GF-D8 (cell line): ENCODE data around the gene OARD1.

ENCODE experiments used
- DNase-seq: peaks from one replicate; lab custom pipeline; 2025; lab: John Stamatoyannopoulos, UW

OARD1 gene

DNA sequence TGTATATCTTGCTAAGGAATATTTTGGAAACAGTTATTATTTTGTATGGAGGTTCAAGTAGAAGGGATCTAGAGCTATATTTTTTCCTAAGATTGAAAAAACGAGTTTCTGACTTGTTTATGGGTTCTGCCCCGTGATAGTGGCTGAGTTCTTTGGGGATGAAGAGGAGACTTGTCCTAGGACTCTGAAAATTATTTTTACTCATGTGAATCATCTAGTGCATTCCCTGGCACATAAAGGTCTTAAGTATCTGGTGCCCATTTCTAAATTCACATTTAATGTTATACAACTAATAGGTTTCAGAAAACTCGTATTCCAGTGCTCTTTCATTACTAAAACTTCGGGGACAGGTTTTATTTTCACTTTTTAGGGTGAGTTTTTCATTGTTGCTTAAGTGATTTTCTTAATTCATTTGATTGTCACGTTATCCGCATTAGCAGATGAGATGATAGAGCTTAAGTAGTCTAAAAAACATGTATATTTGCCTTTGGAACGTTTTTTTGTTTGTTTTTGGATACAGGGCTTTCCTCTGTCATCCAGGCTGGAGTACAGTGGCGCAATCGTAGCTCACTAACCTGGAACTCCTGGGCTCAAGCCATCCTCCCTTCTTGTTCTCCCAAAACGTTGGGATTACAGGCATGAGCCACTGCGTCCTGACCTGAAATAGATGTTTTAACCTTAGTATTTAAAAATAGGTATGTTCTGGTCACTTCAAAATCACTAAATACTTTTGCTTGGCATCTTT, 2.7 kb upstream of the OARD1 start:
- no peak for DNase-seq

DNA sequence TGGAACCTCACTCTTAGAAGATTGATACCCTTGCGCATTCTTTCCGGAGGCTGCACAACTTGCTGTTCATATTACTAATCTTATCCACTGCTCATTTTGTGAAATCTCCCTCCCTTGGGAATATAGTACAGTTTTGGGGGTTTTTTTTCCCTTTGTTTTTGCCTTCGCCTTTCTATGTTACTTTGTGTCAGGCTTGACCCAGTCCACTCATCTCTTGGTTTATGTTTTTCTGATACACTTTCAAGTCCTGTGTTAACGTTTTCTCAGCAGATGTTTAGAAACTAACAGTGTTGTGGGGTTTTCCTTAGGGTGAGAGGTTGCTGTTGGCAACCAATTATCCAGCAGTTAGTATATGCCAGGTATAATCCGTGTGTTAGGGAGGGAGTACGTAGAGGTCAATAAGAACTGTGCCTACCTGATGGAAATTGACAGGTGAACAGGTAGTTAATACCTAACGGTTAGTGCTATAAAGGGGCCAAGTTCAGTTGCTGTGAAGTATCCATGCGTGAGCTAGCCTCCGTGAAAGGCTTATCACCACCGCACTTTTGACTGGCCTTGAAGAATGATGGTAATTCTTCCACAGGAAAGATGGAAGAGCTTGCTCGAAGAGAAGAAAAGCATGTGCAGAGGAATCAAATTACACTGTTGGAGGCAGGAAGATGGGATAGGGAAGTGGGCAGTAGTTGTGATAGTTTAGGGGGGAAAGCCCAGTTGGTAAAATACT, 2.0 kb upstream of the OARD1 start:
- DNase-seq, result peak; percentile 20

DNA sequence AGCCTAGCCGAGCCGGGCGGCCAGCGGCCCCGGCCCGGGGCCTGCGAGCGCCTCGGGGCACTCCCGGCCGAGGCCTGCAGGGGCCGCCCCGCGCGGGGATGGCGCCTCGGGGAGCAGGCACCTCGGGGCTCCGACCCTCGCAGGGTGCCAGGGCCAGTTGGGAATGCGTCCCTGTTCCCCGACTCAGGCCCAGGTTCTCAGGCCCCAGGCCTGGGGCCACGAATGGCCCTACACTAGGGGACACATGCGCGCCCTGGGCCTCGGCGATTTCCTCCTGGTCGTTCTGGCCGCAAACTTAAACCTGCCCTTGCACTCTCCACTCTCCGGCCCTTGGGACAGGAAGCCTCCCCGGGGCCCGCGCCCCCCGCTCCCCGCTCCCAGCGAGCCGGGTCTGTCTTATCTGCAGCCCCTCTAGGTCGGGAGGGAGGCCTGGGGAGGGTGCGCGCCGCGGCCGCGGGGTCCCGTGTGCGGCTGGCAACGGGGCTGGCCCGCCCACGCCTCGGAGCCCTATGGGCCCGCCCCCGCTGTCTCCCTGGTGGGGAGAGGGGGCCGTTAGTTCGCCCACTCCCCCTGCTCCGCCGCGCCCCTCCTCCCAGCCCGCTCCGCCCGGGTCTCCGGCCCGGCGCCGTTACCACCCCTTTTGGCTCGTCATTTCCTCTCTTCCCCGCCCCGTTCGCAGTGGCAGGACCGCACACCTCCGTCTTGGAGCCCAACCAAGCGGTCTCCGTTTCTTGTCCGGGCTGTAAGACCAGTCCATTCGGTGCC, 1.2 kb upstream of the OARD1 start:
- peak; percentile 71 for DNase-seq

DNA sequence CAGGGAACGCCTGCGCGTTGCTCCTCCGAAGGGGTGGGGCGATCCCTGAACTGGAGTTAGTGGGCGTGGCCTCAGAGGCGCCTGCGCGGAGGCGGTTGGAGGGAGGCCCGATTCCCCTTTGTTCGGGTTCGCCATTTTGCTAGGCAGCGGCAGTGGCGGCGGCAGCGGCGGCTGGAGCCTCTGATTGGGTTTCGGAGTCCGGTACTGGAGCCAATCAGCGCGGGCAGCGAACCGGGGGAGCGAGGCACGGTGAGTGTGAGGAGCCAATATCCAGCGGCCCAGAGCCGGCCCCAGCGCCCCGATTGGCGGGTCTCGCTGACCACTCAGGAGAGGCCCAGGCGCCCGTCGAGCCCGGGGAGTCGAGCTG, 663 bp upstream of the OARD1 start, which contains the start of gene NFYA:
NFYA (plus strand) TSS at position 139 of the 367 bp plus-strand sequence. CDS start 6,116 bp downstream, outside the sequence.
- DNase-seq, result no peak

DNA sequence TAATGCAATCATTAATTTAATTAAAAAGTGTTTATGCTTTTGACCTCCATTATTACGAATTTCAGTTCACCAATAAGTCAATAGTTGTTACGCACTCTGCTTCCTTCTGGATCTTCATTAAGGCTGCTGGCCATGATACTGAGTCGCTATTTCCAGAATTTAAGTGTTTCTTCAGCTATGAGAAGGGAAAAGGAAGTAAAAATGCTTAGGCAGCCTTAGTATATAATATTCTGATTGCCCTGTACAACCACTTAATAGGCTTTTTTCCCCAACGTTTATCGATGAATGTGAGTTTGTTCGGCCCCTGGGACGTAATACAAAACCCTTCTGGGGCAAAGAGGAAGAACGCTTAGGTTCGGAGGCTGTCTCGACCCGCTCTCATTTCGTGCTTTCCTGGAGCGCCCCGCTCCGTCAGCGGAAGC, 644 bp downstream of the OARD1 start:
- DNase-seq, result no peak

DNA sequence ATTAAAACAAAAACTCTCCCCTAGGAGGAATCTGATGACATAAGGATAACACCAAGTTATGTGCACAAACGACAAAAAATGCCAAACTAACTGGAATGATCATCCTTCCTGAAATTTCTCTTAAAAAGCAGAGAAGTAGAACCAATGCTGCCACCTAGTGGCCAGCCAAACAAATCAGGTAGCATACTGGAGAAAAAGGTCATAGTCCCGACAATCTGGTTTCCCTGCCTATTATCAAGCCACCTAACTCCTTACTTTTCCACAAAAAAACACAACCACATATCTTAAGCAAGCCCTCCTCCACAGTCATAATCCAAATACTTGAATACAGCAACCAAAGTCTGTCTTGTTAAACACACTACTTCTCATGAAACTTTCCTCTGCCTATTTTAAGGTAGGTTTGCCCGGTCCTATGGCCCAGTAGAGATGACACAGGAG, 5.3 kb downstream of the OARD1 start:
- peak; percentile 33 for DNase-seq

DNA sequence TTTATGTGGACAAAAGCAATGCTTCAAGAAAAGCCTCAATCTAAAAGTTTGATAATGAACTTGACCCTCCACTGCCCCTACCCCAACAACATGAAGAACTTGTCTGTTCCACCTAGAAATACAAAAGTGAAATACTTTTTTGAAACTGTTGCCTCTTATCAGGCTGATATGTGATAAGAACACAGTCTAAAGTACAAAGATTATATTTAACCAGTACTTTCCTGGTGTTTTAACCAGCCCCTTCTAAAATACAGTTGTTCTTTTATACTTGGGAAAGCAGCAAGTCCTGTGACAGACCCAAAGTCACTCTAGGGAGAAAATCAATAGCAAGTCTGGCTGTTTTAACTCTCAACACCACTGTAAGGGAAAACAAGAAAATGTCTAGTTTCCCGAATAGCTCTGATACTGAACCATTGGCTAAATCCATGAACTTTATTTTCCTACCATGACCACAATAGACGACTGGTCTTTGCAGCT, 6.6 kb downstream of the OARD1 start:
- DNase-seq, result no peak

DNA sequence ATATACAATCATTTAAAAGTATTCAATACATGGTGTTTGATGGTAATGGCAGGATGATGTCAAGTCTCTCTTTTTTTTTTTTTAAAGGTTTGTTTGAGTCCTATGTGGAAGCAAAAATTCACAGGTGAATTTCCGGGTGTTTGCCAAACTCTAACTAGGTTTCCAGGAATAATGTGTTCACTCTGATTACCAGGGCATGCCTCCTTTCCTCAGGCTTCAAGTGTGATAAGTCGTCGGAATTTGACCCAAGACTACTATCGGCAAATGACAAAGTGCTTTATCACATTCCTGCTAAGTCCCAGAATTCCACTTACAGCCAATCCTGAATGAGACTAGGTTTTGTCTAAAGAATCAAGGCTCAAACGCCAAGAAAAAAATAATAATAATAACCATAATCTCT, 7.3 kb downstream of the OARD1 start:
- no peak for DNase-seq

DNA sequence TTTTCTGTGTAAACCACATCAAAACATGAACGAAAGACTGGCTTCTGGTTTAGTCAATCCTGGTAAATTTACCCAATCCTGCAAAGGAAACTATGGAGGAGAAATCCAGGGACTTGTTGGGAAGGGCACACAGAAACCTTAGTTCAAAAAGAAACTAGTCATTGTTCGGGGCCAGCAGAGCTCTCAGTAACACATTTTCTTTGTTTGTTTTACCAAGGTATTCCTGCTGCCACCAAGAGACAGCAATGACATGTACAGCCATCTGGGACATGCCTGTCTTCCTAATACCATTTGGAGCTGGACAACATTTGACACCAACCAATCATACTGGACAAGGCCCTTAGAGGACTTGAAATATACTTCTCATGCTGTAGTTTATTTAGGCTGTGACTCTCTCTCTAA, 8.3 kb downstream of the OARD1 start:
- DNase-seq, result no peak

DNA sequence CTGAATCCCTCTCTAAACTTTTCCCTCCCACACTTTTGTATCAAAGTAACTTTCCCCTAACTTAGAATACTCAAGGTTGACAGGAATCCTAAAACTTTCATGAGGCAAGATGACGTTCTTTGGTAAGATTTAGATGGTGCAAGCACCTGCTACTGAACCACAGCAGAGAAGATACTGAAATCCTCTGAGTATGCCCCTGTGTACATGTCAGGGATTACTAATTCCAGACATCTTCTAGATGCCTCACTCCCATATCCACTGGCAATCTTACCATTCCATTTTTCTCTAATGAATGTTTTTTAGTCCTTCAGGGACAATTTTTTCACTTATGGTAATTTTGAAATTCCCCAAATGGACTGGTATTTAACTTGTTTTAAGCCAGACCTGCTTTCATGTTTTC, 10.1 kb downstream of the OARD1 start:
- no peak for DNase-seq

DNA sequence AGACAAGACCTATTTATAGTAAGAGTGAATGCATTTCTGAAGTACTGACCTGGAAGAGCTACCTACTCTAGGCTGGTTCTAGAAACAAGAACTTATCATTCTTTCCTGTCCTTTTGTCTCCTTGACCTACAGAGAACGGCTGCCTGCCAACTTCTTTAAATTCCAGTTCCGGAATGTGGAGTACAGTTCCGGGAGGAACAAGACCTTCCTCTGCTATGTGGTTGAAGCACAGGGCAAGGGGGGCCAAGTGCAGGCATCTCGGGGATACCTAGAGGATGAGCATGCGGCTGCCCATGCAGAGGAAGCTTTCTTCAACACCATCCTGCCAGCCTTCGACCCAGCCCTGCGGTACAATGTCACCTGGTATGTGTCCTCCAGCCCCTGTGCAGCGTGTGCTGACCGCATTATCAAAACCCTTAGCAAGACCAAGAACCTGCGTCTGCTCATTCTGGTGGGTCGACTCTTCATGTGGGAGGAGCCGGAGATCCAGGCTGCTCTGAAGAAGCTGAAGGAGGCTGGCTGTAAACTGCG, 10.9 kb downstream of the OARD1 start:
- DNase-seq, result no peak

DNA sequence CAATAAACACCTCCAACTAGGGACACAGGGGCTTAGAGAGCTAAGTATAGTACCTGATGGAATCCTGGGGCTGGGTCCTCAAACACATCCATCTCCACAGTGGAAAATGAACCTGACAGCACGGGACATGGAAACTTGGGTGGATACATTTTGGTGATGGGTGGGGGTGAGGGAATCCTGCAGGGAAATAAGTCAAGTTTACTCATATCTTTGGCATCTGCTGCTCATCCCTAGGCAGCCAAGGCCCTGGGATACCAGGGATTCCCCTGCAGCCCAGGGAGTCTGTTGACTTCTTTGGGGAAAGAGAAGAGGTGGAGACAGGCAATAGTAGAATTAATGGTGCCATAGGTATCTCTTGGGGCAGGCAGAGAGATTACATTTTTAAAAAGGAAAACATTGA, 12.6 kb downstream of the OARD1 start:
- DNase-seq, result no peak

DNA sequence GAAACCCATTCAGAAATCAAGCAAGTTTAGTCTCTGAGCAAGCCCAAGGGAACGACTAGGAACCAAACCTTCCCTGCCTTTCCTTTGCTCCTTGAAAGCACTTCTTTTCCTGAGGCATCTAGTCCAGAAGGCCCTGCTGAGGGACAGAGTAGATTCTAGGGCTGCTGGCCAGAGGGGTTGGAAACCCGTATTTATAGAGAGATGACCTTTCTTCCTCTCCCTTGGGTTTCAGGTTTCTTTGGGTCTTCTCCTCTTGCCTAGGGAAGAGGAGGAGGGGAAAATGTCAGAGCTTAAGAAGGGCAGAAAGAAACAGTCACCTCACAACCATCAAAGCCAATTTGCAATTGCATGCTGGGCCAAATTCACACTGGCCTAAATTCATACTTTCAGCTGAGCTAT, 13.4 kb downstream of the OARD1 start:
- DNase-seq, result no peak

DNA sequence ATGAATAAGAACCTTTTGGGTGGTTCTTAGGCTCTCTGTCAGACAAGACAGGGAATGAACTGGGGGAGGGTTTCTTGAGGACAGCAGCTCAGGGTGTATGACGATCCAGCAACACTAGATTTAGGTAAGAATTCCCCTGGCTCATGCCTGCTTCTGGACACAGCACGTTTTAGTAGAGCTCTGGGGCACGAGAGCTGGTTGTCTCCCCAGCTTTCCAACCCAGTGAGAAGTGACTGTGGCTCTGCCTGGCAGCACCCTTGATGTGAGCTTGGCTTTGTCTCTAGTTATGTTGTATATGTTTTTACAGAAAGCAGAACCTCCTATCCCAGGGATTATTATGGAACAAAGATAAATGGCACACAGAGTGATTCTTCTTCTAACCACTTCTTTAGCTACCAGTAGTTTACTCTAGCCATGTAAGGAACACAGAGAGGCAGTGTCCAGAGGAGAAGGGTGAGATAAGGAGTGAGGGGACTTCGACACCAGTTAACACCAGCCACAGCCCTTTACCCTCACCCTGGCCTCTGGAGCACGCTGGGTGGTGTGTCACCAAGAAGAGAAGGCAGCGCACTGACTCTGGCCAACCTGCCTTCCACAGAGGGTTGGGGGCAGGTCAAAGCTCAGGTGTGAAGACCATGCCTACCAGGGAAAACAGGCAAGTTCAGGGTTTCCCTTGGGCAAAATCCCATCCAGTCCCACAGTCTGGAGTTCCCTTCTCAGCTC, 15.2 kb downstream of the OARD1 start:
- DNase-seq, result no peak

DNA sequence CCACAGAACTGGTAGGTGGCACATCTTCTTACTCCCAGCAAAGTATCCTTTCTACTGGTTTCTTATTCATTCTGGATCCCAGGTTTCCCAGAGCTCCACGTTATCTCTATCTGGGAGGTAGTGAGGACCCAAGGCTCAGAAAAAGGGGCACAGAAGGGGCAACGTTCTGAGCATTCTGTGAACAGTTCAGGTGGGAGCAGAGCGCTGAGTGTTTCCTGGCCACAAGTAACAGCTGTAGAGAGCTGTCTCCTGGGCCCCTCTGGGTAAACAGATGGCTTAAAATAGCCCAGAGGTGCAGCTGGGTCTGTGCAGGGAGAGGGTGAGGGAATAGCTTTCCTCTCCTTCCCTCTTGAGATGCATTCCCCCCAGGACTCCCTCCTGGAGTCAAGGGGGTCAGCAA, 17.0 kb downstream of the OARD1 start:
- no peak for DNase-seq

DNA sequence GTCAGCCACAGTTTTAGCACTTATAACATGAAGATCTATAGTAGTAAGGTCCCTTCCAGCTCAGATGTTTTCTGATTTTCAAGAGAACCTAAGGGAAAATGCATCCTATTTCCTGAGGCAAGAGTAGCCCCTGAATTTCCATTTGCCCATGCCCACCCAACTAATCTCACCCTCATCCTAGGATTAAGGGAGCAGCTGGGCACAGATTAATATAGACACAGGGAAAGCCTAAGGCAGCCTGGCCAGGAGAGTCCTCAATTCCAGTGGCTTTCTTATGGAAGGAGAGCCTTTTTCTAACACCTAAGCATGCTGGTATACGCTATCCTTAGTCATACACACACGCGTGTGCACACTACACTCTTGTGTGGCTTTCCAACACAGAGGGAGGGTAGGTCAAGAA, 17.6 kb downstream of the OARD1 start:
- no peak for DNase-seq

DNA sequence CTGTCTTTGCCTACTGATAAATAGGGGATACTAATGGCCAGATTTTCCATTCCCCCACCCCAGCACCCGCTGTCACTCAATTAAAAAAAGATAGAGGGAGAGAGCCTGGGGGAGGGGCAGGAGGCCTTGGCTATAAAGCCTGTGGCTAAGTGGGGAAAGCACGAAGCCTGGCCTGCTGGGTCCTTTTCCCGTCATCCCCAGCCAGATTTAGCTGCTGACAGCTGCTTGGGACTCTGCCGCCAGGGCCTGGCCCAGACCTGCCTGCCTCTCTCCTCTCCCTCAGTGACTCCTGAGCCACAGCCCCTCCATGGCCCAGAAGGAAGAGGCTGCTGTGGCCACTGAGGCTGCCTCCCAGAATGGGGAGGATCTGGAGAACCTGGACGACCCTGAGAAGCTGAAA, 19.1 kb downstream of the OARD1 start, which contains the start of gene APOBEC2:
APOBEC2 (plus strand) TSS at position 162 of the 400 bp plus-strand sequence; CDS start at position 308, 146 bp downstream.
- DNase-seq, result no peak

DNA sequence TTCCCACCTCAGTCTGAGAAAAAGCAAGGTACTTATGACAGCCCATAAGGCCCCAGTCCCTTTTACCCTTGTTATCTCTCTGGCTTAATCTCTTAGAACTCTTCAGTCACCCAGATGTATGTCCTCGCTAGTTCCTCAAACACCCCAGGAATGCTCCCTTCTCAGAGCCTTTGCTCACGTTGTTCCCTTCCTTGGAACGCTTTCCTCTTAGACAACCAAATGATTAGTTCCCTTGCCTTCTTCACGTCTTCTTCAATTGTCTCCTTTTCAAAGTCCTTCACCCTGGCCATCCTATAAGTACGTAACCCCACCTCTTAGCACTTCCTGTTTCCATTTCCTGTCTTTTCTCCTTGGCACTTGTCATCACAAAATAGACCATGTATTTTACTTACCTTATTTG, 20.3 kb downstream of the OARD1 start:
- DNase-seq, result peak; percentile 34

DNA sequence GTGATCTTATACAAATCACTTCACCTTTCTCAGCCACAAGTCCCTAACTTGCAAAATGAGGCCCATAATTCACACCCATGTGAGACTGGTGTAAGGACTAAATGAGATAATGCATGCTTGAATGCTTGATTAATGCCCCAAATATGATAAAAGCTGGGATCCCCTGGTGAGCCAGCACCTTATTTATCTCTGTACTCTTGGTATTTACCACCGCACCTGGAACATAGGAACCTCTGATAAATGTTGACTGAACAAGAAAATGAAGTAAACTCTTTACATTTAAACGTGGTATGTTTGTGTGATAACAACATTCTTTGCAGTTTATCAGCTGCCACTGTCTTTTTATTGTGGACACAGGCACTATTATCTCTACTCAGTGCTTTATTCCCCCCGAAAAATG, 21.6 kb downstream of the OARD1 start:
- no peak for DNase-seq

DNA sequence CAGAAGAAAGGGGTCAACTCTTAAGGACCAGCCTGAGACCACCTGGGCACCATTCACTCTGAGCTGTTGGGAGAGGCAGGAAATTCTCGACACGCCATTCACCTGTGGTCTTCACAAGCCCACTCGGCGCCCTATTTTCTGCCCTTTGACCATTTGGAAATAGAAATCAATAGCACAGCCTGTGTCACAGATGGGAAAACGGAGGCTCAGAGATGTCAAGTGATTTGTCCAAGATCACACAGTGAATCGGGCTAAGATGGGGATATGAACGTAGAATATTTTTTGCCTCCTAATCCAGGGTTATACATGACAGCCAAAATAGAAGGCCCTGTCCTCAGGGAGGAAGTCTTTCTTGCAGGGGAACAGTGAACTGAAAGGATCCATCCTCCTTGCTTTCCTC, 22.2 kb downstream of the OARD1 start:
- no peak for DNase-seq

DNA sequence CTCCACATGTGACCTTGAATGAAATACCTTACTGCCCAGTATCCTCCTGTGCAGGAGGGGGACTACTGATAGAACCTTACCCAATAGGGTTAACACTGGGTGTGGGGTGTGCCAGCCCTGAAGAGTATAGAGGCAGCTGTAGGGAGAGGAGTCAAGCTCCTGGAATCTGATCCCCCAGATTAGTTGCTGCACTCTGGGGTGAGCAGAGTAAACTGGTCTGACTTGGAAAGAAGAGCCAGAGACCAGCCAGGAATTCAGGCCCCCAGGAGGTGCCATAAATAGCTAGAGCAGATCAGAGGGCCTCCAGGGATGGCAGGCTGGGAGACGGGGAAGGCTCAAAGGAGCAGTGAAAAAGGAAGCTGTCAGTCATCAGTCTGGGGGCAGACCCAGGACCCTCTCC, 22.6 kb downstream of the OARD1 start:
- DNase-seq, result no peak
